ENCODE results near the gene CMPK1. TPM values are rescaled to one million over a fixed set of nuclear protein-coding genes. Genes with fewer than 3 reads are reported as not detected.
"Not testable (repeated sequence)": the region's sequence is repeated elsewhere in the genome, so short reads cannot be mapped to it uniquely, and the experiment has no call there.

The CMPK1 gene
- 137 and 168 TPM in 2 replicates for total RNA-seq (2014; rRNA removed; shearing (Covaris generic))

DNA sequence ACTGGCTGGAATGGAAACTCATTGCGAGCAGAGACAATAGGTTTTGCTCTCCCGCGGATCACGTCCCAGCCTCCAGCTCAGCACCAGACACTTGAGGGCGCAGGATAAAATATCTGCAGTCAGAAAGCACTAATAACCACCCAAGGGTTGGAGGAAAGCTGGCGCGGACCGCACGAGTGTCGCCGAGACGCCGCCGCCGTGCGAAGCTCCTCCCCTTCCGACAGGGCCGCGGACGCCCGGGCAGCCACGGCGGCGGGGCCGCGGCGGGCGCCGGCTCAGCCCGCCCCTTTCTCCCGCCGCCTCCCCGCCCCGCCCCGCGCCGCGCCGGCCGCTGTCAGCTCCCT, at the start of gene CMPK1:
TSS of gene CMPK1 (plus strand) at position 213 of the 344 bp plus-strand sequence. CDS start 156 bp downstream, outside the sequence.
- DNase-seq (ENCODE audit: low read depth), result peak; percentile 88

DNA sequence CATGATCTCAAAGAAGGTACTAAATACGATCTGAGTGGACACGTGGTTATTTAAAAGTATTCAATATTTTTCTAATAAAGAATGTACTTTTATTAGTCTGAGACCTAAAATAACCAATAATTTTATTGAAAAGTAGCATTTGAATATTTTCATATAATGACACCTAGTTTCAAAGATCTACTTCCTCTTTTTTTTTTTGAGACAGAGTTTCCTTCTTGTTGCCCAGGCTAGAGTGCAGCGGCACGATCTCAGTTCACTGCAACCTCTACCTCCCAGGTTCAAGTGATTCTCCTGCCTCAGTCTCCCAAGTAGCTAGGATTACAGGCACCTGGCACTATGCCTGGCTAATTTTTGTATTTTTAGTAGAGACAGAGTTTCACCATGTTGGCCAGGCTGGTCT, 45.5 kb upstream of the CMPK1 start:
- DNase-seq (ENCODE audit: low read depth), result not testable (repeated sequence)

- DNase-seq (ENCODE audit: low read depth), result not testable (repeated sequence)
These were observed 38.7 kb upstream of the CMPK1 start for GRCh38 chr1:47294863-47295262.

DNA sequence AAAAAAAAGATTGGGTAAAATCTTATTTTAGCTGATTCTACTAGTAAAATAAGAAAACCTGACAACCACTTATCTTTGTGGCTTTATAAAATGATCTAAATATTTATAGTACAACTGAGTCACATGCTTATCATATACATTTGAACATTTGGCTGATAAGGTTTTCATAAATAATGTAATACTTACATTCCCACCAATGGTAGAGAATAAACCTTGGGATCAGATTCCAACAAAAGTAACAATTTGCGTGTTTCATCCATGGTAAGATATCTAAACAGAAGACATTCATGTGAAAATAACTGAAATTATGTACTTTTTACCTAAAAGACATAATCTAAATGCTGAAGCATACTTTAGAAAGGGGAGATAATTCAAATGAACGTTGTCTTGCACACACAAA, 38.0 kb upstream of the CMPK1 start:
- no peak for DNase-seq (ENCODE audit: low read depth)

DNA sequence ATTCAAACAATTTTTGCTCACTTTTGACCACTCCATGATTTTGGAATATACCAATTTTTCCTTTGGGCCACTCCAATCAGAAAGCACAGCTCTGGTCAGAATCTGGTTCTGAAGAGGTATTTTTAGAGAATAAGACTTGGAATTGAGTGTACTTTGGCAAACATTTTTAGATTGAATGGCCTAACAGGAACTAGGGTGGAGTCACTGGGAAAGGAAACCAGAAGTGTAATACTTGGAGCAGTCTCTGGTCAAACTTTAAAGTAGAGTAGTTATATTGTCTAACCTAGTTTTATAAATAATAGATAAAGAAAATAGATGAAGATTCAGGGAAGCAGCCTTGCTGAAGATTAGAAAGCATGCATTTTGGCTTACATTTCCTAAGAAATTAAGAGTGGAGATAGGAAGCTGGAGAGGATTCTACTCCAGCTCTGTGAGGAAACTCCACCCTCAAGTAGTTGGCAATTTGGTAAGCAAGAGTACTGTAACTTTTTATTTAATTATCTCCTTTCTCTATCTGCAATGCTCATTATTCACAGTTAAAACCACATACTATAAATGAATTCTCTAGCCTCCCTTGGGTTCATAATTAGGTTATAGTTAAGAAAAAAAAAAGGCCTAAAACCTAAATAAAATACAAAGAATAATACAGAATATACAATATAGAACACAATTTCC, 35.4 kb upstream of the CMPK1 start:
- no peak for DNase-seq (ENCODE audit: low read depth)

DNA sequence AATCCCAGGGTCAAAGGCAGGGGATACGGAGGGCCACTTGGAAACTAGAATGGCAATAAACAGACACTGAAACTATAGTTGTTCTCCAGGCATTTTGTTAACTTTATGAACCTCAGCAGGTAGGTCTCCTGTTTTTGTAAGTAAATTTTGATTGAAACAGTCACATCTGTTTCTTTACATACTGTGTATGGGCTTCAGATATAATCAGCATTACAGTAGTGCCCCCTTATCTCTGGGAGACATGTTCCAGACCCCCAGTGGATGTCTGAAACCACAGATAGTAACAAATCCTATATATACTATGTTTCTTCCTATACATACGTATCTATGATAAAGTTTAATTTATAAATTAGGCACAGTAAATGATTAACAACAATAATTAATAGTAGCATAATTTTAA, 31.1 kb upstream of the CMPK1 start:
- DNase-seq (ENCODE audit: low read depth), result no peak

GRCh38 chr1:47309427-47309826, 24.2 kb upstream of the CMPK1 start:
- no peak for DNase-seq (ENCODE audit: low read depth)

DNA sequence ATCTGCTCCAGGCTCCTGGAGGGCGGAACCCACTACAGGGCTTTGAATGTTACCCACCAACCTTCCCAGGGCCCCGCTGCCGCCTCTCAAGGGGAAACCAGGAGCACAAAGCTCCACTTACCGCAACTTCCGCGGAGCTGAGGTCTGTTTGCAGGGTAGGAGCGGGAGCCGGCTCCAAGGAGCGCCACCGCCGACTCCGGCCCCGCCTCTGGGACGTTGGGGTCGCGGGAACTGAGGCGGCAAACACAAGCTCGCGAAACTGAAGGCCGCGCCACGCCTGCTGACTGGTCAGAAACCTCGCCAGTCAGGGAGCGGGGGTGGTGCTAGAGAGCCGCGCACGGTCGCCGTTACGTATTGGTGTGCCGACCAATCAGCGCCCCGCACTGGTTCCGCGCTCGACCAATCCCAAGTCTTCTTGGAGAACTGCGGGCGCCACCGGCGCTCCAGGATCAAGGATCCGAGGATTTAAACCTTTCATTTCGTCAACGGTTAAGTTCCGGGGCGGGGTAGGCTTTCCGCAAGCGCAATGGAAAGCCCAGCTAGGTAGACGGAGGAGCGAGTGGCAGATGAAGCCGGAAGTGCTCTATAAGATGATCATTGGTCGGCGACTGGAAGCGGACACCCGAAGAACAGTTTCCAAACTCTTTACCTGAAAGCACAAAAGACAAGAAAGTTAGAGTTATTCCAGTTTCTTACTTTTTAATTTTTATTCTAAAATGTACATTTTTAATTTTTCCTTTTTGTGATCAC, 19.5 kb upstream of the CMPK1 start, which contains the start of gene STIL:
TSS of gene STIL (minus strand) at position 233 of the 750 bp plus-strand sequence. CDS start 3,828 bp downstream, outside the sequence.
- DNase-seq (ENCODE audit: low read depth), result peak; percentile 99

DNA sequence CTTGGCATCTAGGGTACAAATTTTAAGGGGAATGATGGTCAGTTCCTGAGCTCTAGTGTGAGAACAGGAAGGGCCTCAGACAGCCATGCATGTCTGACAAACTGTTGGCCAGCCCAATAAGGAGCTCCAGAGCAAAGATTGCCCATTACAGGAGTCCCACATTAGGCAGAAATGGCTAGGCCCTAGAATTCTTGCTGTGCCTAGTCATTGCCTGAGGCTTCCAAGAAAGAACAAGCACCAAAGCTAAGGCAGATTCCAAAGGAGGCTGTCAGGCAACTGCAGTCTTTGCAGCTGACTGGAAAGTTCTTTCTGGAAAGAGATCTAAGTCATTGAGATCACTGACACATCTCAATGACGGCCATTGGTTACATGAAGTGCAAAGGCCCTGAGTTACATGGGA, 15.7 kb upstream of the CMPK1 start:
- DNase-seq (ENCODE audit: low read depth), result peak; percentile 54

DNA sequence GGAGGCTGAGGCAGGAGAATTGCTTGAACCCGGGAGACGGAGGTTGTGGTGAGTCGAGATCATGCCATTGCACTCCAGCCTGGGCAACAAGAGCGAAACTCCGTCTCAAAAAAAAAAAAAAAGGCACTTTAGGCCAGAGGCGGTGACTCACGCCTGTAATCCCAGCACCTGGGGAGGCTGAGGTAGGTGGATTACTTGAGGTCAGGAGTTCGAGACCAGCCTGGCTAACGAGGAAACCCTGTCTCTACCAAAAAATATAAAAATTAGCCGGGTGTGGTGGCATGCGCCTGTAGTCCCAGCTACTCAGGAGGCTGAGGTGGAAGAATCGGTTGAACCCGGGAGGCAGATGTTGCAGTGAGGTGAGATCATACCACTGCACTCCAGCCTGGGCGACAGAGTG, 13.6 kb upstream of the CMPK1 start:
- DNase-seq (ENCODE audit: low read depth), result not testable (repeated sequence)

GRCh38 chr1:47323599-47324031, 10.0 kb upstream of the CMPK1 start:
- no peak for DNase-seq (ENCODE audit: low read depth)

GRCh38 chr1:47324682-47325081, 8.9 kb upstream of the CMPK1 start:
- DNase-seq (ENCODE audit: low read depth), result no peak

GRCh38 chr1:47325528-47325927, 8.1 kb upstream of the CMPK1 start:
- no peak for DNase-seq (ENCODE audit: low read depth)

DNA sequence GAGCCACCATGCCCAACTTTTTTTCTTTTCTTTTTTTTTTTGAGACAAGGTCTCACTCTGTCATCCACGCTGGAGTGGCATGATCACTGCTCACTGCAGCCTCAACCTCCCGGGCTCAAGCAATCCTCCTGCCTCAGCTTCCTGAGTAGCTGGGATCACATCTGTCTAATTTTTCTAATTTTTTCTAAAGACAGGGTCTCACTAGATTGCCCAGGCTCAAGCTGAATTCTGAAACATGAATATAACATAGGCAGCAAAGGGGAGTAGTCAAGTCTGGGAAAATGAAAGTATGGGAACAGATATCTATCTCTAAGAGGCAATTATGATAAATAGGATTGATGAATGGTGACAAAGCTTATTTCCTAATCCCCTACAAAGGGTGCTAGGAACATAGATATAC, 7.3 kb upstream of the CMPK1 start:
- DNase-seq (ENCODE audit: low read depth), result no peak

- no peak for DNase-seq (ENCODE audit: low read depth)
These were observed 4.6 kb upstream of the CMPK1 start for GRCh38 chr1:47328992-47329391.

DNA sequence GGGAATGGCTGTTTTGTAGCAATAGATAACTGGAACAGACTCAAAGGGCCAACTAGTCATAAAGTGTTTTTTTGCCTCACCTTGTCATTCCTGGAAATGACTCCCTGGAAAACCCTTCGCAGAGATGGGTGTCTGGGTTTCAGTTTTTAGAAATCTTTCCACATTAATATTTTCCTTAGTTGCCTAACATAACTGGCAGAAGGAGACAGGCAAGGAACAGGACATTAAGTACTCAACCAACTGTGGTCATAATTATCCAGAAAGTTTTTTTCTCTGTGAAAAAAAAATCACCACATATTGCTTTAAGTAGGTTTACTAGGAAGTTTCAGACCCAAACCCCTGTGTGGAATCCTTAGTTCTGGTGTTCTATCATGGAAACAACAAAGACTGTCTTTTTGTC, 3.4 kb upstream of the CMPK1 start:
- no peak for DNase-seq (ENCODE audit: low read depth)

DNA sequence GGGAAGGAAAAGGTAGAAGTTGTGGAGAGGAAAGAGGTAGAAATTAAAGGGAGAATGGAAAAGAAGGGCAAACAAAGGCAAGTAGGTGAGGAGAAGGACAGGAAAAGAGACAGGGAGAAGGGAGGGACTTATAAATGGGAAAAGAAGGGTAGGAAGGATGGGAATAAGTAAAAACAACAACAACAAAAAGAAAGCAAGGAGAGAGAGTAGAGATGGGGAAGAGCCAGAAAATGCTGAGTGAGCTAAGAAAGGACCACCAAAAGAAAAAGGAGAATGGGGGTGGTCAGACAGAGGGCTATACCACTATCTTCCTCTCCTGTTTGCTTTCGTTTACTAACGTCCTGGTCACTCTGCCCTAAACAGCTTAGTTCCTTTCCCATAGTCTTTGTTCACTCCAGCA, 1.7 kb upstream of the CMPK1 start:
- no peak for DNase-seq (ENCODE audit: low read depth)

DNA sequence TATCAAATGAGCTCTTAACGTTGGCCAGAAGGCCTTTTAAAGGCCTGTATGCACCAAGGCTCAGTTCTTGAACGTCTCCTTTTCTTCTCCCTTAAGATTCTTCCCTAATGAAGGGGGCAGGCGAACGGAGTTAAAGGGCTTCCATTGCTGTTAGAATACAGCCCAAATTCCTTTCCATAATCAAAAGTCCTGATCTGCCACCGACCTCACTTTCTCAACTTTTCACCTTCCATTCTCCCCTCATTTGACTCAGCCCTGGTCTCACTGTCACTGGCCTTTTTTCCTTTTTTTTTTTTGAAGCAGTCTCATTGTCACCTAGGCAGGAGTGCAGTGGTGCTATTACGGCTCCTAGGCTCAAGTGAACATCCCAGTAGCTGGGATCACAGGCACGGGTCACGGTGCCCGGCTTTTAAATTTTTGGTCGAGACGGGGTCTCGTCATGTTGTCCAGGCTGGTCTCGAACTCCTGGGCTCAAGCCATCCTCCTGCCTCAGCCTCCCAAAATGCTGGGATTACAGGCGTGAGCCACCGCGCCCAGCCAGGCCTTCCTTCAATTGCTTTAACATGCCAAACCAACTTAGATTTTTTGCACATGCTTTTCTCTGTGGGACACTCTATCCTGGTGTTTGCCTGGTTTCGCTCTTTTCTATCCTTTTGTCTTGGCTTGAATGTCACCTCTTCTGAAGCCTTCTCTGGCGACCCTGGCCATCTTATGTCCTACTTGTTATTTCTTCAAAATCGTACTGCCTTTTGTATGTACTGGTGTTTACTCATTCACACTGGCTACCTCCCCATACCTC, 612 bp upstream of the CMPK1 start:
- DNase-seq (ENCODE audit: low read depth), result no peak

DNA sequence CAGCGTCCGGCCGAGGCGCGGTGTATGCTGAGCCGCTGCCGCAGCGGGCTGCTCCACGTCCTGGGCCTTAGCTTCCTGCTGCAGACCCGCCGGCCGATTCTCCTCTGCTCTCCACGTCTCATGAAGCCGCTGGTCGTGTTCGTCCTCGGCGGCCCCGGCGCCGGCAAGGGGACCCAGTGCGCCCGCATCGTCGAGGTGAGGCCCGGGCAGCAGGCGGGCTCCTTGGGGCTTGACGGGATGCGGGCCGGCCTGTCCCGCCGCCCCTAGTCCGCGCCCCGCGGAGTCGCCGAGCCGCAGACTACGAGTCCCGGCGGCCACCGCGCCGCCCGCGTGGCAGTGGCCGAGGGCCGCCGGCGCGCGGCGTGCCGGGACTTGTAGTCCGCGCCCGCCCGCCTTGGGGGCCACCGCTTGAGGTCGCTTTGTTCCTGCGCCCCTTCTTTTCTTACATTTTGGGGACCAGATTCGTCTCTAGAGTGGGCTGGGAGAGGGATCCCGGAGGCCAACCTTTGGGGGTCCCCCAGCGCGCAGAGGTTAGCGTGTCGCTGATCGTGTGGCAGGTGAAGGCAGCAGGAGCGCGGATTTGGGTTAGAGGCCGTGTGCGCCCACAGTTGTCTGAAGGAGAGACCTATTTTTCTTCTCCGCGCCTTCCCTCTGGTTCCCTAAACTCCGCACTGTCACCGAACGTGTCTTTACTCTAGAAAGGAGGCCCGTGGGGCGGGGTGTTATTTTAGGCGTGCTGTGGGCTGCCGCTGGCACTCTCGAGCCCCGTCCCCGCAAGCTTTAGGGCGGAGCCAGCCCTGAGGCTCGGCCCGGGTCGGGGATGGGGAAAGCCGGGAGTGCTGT, 553 bp downstream of the CMPK1 start:
- DNase-seq (ENCODE audit: low read depth), result peak; percentile 76

- no peak for DNase-seq (ENCODE audit: low read depth)
These were observed 1.3 kb downstream of the CMPK1 start for GRCh38 chr1:47334765-47335435.

GRCh38 chr1:47337350-47337749, 3.8 kb downstream of the CMPK1 start:
- no peak for DNase-seq (ENCODE audit: low read depth)

Measured in RPMI7951 (cell line).